ENCODE results near the gene FAM8A1. TPM values are rescaled to one million over a fixed set of nuclear protein-coding genes. Genes with fewer than 3 reads are reported as not detected.

Gene FAM8A1
- polyA plus RNA-seq, 1 of the 3 experiments (the other 2 are of a cell fraction) = 5.0 TPM

GRCh38 chr6:17552861-17553260 lies 47.2 kb upstream of the FAM8A1 start:
- H3K36me3 ChIP-seq (replicated peaks in 1 of 2; ENCODE audit: control insufficient read depth in 1 of 2, insufficient read depth in 2 of 2, low read length in 1 of 2) = peaks cover 3 to 5% of the 10 kb centered on the region in 2 experiments
- ChIA-PET POLR2A (no interaction called here), CTCF (no interaction called here)
- H4K20me1 ChIP-seq (ENCODE audit: insufficient read depth) = no peaks in the 10 kb centered on the region
- H3K4me1 ChIP-seq (ENCODE audit: control insufficient read depth in 1 of 2, insufficient read depth in 2 of 2, low read depth in 1 of 2, low read length in 1 of 2) = no peaks in the 10 kb centered on the region
- H3K27me3 ChIP-seq (ENCODE audit: insufficient read depth) = no peaks in the 10 kb centered on the region
- no peak overlapping the region for H3K4me2 ChIP-seq
- no peak overlapping the region for H3K4me3 ChIP-seq (ENCODE audit: low read depth in 2 of 2, low read length in 1 of 2)
- H3K9ac ChIP-seq = no peak overlapping the region
- no peak for DNase-seq
- 80% methylated on average over 3 of the region's 3 CpGs for WGBS (ENCODE audit: low lambda C conversion rate)
- no peaks in the 10 kb centered on the region for H3K9me2 ChIP-seq
- H2AFZ ChIP-seq (ENCODE audit: low read depth) = no peak overlapping the region
- no peaks in the 10 kb centered on the region for H3F3A ChIP-seq (replicated peaks; ENCODE audit: insufficient read depth)
- no peaks in the 10 kb centered on the region for H3K79me2 ChIP-seq (ENCODE audit: insufficient read depth)
- H3K27ac ChIP-seq (ENCODE audit: low read depth in 2 of 2, low read length in 1 of 2) = no peak overlapping the region
- H3K9me3 ChIP-seq = no peaks in the 10 kb centered on the region
- no peak for TF ChIP-seq USF2 (IDR thresholded peaks at IDR 0.05; ENCODE audit: borderline replicate concordance, low read depth, low read length)
- TF ChIP-seq, protein P1, sequence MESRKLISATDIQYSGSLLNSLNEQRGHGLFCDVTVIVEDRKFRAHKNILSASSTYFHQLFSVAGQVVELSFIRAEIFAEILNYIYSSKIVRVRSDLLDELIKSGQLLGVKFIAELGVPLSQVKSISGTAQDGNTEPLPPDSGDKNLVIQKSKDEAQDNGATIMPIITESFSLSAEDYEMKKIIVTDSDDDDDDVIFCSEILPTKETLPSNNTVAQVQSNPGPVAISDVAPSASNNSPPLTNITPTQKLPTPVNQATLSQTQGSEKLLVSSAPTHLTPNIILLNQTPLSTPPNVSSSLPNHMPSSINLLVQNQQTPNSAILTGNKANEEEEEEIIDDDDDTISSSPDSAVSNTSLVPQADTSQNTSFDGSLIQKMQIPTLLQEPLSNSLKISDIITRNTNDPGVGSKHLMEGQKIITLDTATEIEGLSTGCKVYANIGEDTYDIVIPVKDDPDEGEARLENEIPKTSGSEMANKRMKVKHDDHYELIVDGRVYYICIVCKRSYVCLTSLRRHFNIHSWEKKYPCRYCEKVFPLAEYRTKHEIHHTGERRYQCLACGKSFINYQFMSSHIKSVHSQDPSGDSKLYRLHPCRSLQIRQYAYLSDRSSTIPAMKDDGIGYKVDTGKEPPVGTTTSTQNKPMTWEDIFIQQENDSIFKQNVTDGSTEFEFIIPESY (IDR thresholded peaks at IDR 0.05; ENCODE audit: borderline replicate concordance, low read depth) = no peak
- TF ChIP-seq, protein P2, sequence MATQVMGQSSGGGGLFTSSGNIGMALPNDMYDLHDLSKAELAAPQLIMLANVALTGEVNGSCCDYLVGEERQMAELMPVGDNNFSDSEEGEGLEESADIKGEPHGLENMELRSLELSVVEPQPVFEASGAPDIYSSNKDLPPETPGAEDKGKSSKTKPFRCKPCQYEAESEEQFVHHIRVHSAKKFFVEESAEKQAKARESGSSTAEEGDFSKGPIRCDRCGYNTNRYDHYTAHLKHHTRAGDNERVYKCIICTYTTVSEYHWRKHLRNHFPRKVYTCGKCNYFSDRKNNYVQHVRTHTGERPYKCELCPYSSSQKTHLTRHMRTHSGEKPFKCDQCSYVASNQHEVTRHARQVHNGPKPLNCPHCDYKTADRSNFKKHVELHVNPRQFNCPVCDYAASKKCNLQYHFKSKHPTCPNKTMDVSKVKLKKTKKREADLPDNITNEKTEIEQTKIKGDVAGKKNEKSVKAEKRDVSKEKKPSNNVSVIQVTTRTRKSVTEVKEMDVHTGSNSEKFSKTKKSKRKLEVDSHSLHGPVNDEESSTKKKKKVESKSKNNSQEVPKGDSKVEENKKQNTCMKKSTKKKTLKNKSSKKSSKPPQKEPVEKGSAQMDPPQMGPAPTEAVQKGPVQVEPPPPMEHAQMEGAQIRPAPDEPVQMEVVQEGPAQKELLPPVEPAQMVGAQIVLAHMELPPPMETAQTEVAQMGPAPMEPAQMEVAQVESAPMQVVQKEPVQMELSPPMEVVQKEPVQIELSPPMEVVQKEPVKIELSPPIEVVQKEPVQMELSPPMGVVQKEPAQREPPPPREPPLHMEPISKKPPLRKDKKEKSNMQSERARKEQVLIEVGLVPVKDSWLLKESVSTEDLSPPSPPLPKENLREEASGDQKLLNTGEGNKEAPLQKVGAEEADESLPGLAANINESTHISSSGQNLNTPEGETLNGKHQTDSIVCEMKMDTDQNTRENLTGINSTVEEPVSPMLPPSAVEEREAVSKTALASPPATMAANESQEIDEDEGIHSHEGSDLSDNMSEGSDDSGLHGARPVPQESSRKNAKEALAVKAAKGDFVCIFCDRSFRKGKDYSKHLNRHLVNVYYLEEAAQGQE (IDR thresholded peaks at IDR 0.05; ENCODE audit: low read depth, low read length) = no peak
- no peak for TF ChIP-seq EP300 (IDR thresholded peaks at IDR 0.05; ENCODE audit: borderline replicate concordance in 1 of 2, low read depth in 1 of 2, low read length in 1 of 2)
- TF ChIP-seq IRF3 (IDR thresholded peaks at IDR 0.05; ENCODE audit: low read depth, low read length) = no peak
- no peak for TF ChIP-seq NRF1 (IDR thresholded peaks at IDR 0.05; ENCODE audit: low read depth, low read length)
- no peak for TF ChIP-seq GATA2 (CRISPR knock-in tag; IDR thresholded peaks at IDR 0.05)
- TF ChIP-seq RAD21 (IDR thresholded peaks at IDR 0.05; ENCODE audit: low read length) = no peak
- no peak for TF ChIP-seq EZH2phosphoT487 (IDR thresholded peaks at IDR 0.05; ENCODE audit: borderline replicate concordance, low read depth)
- no peak for TF ChIP-seq TEAD4 (IDR thresholded peaks at IDR 0.05; ENCODE audit: borderline replicate concordance, insufficient read depth)
- TF ChIP-seq RFX5 (IDR thresholded peaks at IDR 0.05; ENCODE audit: low read length) = no peak
- no peak for TF ChIP-seq SIN3A (IDR thresholded peaks at IDR 0.05; ENCODE audit: borderline replicate concordance, low read depth, low read length)
- no peak for TF ChIP-seq JUND (IDR thresholded peaks at IDR 0.05)
- no peak for TF ChIP-seq CTCF (IDR thresholded peaks at IDR 0.05)
- TF ChIP-seq SMC3 (IDR thresholded peaks at IDR 0.05; ENCODE audit: low read depth, low read length) = no peak
- no peak for TF ChIP-seq RCOR1 (IDR thresholded peaks at IDR 0.05; ENCODE audit: low read length)
- no peak for TF ChIP-seq TCF12 (IDR thresholded peaks at IDR 0.05)
- no peak for TF ChIP-seq NFIC (IDR thresholded peaks at IDR 0.05; ENCODE audit: borderline replicate concordance)
- TF ChIP-seq TAF1 (IDR thresholded peaks at IDR 0.05; ENCODE audit: borderline replicate concordance, low read depth, low read length) = no peak
- no peak for TF ChIP-seq GABPA (IDR thresholded peaks at IDR 0.05; ENCODE audit: low read depth)

Data from SK-N-SH (cell line).